ENCODE data around the gene KCNE2.
"Not testable (repeated sequence)": the region's sequence is repeated elsewhere in the genome, so short reads cannot be mapped to it uniquely, and the experiment has no call there.

GRCh38 chr21:34400522-34400921 is 36.7 kb downstream of the KCNE2 start:
- not testable (repeated sequence) for TF ChIP-seq CTCF (conservative IDR thresholded peaks at IDR 0.05; ENCODE audit: low read length); EZH2phosphoT487 (IDR thresholded peaks at IDR 0.05; ENCODE audit: borderline replicate concordance)

Data from Loucy (cell line).